GM19099 (cell line): ENCODE results near the gene LYZL6.
A peak's percentile ranks its signal among the peaks of the same experiment; 100 is the strongest.

Experiments
- POLR2A ChIP-seq: IDR thresholded peaks from 3 replicates; pipeline ENCODE4 v1.6.1; 2011; ENCODE audit warnings: low read depth; ENCODE audit not compliant: insufficient read length; ENCODE audit errors: extremely low read depth

Gene LYZL6

GRCh38 chr17:35965272-35965671 lies 21.8 kb upstream of the LYZL6 start:
- TF ChIP-seq POLR2A = no peak

GRCh38 chr17:35963663-35964062 lies 20.1 kb upstream of the LYZL6 start:
- no peak for TF ChIP-seq POLR2A

DNA sequence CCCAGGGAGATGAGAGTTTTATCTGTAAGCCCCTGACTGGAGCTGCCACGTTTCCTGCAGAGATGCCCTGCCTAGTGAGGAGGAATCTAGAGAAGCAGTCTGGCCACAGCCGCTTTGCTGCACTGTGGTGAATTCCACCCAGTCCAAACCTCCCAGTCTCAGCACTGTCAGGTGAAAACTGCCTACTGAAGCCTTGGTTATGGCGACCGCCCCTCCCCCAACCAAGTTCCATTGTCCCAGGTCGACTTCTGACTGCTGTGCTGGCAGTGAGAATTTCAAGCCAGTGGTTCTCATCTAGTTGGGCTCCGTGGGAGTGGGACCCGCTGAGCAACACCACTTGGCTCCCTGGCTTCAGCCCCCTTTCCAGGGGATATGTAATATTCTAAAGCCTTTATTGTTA lies 10.2 kb upstream of the LYZL6 start:
- TF ChIP-seq POLR2A = no peak

- TF ChIP-seq POLR2A = no peak
These were observed 5.9 kb upstream of the LYZL6 start for GRCh38 chr17:35949401-35949800.

- no peak for TF ChIP-seq POLR2A
These were observed 4.6 kb upstream of the LYZL6 start for GRCh38 chr17:35948092-35948491.

GRCh38 chr17:35947156-35947585 lies 3.7 kb upstream of the LYZL6 start:
- no peak for TF ChIP-seq POLR2A

- TF ChIP-seq POLR2A = no peak
These were observed 638 bp upstream of the LYZL6 start for GRCh38 chr17:35944151-35944550.

DNA sequence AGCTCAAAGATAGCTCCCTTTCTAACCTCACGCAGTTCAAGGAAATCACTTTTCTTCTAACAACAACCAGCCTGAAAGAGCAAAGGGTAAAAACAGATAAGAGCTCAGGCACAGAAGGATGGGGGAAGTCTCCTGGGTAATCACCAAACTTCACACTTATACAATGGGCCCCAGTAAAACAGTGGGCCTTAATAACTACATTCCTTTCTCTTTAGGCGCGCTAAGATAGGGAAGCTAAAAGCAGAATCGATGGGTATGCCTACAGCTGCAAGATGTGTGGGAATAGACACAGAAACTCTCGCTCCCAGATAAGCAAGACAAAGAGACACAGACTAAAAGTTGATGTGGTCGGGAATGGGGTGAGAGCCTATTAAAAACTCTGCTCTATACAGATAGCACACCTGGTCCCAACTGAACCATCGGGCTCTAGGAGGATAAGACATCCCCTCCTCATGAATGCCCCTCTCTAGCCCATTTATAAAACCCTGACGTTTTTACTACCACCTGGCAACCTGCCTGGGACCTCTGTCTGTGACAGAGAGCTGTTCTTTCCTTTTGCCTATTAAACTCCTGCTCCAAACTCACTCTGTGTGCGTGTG lies 826 bp downstream of the LYZL6 start:
- TF ChIP-seq POLR2A = no peak

GRCh38 chr17:35936063-35936462 lies 7.5 kb downstream of the LYZL6 start:
- TF ChIP-seq POLR2A = no peak

GRCh38 chr17:35934760-35935159 lies 8.8 kb downstream of the LYZL6 start:
- TF ChIP-seq POLR2A = no peak

- TF ChIP-seq POLR2A = no peak
These were observed 10.9 kb downstream of the LYZL6 start for GRCh38 chr17:35932586-35932985.

- no peak for TF ChIP-seq POLR2A
These were observed 11.6 kb downstream of the LYZL6 start for GRCh38 chr17:35931794-35932425.

- TF ChIP-seq POLR2A = peak; percentile 69
These were observed 13.1 kb downstream of the LYZL6 start, which contains the start of gene RDM1 for GRCh38 chr17:35930211-35931065. Gene RDM1, minus strand, starts transcription at chr17:35930773. Its CDS starts 46 bp downstream, at chr17:35930727.

- TF ChIP-seq POLR2A = no peak
These were observed 15.8 kb downstream of the LYZL6 start for GRCh38 chr17:35927714-35928113.

DNA sequence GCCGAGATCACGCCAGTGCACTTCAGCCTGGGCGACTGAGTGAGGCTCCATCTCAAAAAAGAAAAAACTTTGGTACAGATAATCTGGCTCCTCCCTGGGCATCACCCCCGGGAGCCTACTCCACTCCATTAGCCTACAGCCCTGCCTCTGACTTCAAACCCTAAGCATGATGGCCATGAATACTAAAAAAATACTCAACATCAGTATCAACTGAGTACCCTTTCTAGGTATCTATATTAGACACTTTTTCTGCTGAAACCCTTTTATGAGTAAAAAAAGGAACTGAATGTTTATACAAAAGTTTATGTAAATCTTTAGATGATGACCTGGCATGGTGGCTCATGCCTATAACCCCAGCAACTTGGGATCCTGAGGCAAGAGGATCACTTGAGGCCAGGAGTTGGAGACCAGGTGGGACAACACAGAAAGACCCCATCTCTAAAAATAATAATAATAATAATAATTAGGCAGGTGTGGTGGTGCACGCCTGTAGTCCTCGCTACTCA lies 19.9 kb downstream of the LYZL6 start:
- TF ChIP-seq POLR2A = no peak

- no peak for TF ChIP-seq POLR2A
These were observed 23.3 kb downstream of the LYZL6 start for GRCh38 chr17:35920229-35920628.

GRCh38 chr17:35918665-35919064 lies 24.8 kb downstream of the LYZL6 start:
- no peak for TF ChIP-seq POLR2A
